Sigmoid colon (tissue), 4 donors: ENCODE measurements around the gene PHOSPHO2.
"Not testable (repeated sequence)": the region's sequence is repeated elsewhere in the genome, so short reads cannot be mapped to it uniquely, and the experiment has no call there.

Experiments
- EP300 ChIP-seq, 4 donors: sonication (generic); formaldehyde crosslinking; IDR thresholded peaks; one replicate each; pipeline ENCODE4 v1.6.1; 2017; ENCODE audit warnings: antibody characterized with exemption in 4 of 4
- POLR2A ChIP-seq, 2 donors: fragments of 450-650 bp; IDR thresholded peaks; one replicate each; pipeline ENCODE4 v1.6.1; 2016; ENCODE audit warnings: antibody characterized with exemption in 2 of 2, mild to moderate bottlenecking in 2 of 2, moderate library complexity in 2 of 2
- TF ChIP-seq, protein P1 (sequence below), 4 experiments: fragments of 450-650 bp in 3 of 4; fragments of 200-600 bp in 1 of 4; IDR thresholded peaks; one replicate each; pipeline ENCODE4 v1.5.1; 2016 to 2019; ENCODE audit warnings: antibody characterized with exemption in 4 of 4, mild to moderate bottlenecking in 3 of 4, moderate library complexity in 2 of 4

DNA sequence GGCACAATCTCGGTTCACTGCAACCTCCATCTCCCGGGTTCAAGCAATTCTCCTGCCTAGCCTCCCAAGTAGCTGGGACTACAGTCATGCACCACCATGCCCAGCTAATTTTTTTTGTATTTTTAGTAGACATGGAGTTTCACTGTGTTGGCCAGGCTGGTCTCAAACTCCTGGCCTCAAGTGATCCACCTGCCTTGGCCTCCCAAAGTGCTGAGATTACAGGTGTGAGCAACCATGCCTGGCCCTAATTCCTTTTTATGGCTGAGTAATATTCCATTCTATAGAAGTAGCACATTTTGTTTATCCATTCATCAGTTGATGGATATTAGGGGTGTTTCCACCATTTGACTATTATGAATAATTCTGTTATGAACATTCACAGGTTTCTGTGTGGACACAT lies 9.6 kb upstream of the PHOSPHO2 start:
- TF ChIP-seq POLR2A, EP300 (IDR thresholded peaks at IDR 0.05): not testable (repeated sequence)
- TF ChIP-seq, protein P1, sequence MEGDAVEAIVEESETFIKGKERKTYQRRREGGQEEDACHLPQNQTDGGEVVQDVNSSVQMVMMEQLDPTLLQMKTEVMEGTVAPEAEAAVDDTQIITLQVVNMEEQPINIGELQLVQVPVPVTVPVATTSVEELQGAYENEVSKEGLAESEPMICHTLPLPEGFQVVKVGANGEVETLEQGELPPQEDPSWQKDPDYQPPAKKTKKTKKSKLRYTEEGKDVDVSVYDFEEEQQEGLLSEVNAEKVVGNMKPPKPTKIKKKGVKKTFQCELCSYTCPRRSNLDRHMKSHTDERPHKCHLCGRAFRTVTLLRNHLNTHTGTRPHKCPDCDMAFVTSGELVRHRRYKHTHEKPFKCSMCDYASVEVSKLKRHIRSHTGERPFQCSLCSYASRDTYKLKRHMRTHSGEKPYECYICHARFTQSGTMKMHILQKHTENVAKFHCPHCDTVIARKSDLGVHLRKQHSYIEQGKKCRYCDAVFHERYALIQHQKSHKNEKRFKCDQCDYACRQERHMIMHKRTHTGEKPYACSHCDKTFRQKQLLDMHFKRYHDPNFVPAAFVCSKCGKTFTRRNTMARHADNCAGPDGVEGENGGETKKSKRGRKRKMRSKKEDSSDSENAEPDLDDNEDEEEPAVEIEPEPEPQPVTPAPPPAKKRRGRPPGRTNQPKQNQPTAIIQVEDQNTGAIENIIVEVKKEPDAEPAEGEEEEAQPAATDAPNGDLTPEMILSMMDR (IDR thresholded peaks at IDR 0.05): not testable (repeated sequence)
